ENCODE measurements around the gene OR4F6. TPM values are rescaled to one million over a fixed set of nuclear protein-coding genes. Genes with fewer than 3 reads are reported as not detected.
A peak's percentile ranks its signal among the peaks of the same experiment; 100 is the strongest.
"Not testable (repeated sequence)": the region's sequence is repeated elsewhere in the genome, so short reads cannot be mapped to it uniquely, and the experiment has no call there.

The OR4F6 gene
- total RNA-seq (not detected), polyA plus RNA-seq (not detected)

GRCh38 chr15:101803209-101803608 lies at the start of gene OR4F6:
Gene OR4F6 (plus strand): TSS chr15:101803509. CDS start chr15:101805720, 2,211 bp downstream.
- FAIRE-seq, result no peak
- WGBS, 2 donors, result 64 to 73% methylated on average over 1 to 2 of the region's 2 CpGs

DNA sequence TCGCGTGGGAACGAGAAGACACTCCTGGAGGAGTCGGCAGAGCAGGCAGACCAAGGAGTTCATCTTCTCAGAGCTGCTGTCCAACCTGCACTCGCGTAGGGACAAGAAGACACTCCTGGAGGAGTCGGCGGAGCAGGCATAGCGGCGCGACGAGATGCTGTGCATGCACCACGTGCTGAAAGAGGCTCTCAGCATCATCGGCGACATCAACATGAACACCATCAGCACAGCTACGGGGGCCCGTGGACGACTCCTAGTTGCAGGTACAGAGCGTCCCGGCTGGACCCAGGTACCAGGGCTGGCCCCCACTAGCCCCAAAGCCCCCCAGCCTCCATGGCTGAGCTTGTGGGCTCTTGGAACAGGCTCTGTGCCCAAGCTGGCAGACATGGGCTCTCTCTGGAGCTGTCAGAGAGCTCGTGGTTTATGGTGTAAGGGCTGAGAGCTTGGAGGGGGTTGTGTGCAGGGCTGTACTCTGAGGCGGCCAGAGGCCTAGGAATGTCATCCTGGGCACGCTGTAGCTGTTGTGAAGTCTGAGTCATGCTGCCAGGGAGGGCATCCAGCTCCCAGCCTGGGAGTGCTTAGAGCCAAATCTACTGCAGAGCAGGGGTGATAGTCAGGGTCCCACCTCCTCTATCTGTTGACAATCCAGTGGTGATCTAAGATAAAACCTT lies 38.5 kb upstream of the OR4F6 start:
- H3K9me3 ChIP-seq, ATAC-seq: not testable (repeated sequence)

More at GRCh38 chr15:101803209-101803608, at the start of gene OR4F6:
- TF ChIP-seq CTCF (IDR thresholded peaks at IDR 0.05), result no peak
- ATAC-seq (no peak), DNase-seq (no peak)
- Histone ChIP-seq H3K4me3 (no peak within 1 kb of the TSS), H3K9me3 (no peaks in the 10 kb centered on the region), H3K4me1 (no peaks in the 10 kb centered on the region), H3K36me3 (no peaks in the 10 kb centered on the region), H3K27me3 (peaks cover 0 to 5% (median 0%) of the 10 kb centered on the region in 4 donors), H3K27ac (no peak within 1 kb of the TSS)
- intact Hi-C loops (cut with DNase I), result no loop called here

GRCh38 chr15:101765340-101765671 lies 38.0 kb upstream of the OR4F6 start:
- H3K36me3 ChIP-seq; H3K9me3 ChIP-seq; H3K27me3 ChIP-seq; H3K27ac ChIP-seq; H3K4me1 ChIP-seq; H3K4me3 ChIP-seq; ATAC-seq; FAIRE-seq; intact Hi-C loops (cut with DNase I): not testable (repeated sequence)
- DNase-seq, result peak in 1 of 6 donors; percentile 29
- WGBS, 2 donors, result 68 to 78% methylated on average over 7 of the region's 7 CpGs

More for the DNA sequence above, 38.5 kb upstream of the OR4F6 start:
- 73 to 80% methylated on average over 21 to 22 of the region's 23 CpGs for WGBS, 2 donors
- H3K36me3 ChIP-seq; H3K4me1 ChIP-seq; H3K27me3 ChIP-seq; FAIRE-seq; H3K4me3 ChIP-seq; intact Hi-C loops (cut with DNase I); H3K27ac ChIP-seq: not testable (repeated sequence)
- peak in 1 of 6 donors; percentile 40 for DNase-seq

DNA sequence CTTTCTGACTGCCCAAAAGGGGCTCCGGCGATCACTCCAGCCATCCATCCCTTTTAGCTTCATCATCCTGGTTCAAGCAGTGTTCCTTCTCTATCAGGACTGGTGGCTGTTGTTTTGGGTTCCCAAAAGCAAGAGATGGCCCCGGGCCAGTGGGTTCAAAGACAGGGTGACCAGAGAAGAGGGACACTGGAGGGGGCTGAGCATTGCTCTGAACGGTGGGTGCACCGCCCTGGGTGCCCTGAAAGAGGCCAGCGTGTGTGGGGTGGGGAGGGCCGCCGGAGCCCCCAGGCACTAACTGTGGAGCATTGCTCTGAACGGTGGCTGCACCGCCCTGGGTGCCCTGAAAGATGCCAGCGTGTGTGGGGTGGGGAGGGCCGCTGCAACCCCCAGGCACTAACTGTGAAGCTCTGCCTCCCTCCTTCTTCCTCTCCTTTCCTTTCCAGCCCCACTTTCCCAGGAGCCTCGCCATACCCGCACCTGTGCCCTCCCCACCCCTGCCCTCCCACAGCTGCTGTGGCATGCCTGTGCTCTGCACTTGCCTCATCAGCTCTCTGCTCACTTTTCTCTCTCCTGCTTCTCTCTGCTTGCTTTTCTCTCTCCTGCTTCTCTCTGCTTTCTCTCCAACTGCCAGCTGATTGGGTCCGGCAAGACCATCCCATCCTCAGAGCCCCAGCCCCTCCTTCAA lies 37.4 kb upstream of the OR4F6 start:
- WGBS, 2 donors, result 79% methylated on average over 15 of the region's 15 CpGs
- no peak for ATAC-seq
- no peak overlapping the region for H3K4me3 ChIP-seq
- H3K27ac ChIP-seq, result no peak overlapping the region
- no peaks in the 10 kb centered on the region for H3K36me3 ChIP-seq
- intact Hi-C loops (cut with DNase I), result no loop called here
- FAIRE-seq, result no peak
- H3K4me1 ChIP-seq, result no peaks in the 10 kb centered on the region
- peak in 1 of 6 donors; percentile 33 for DNase-seq
- H3K27me3 ChIP-seq, result no peaks in the 10 kb centered on the region
- no peak for TF ChIP-seq CTCF (IDR thresholded peaks at IDR 0.05)
- H3K9me3 ChIP-seq, result no peaks in the 10 kb centered on the region

GRCh38 chr15:101767083-101767640 lies 36.1 kb upstream of the OR4F6 start:
- H3K4me1 ChIP-seq; intact Hi-C loops (cut with DNase I); ATAC-seq; FAIRE-seq; H3K36me3 ChIP-seq; H3K4me3 ChIP-seq; H3K27me3 ChIP-seq; H3K27ac ChIP-seq; H3K9me3 ChIP-seq: not testable (repeated sequence)
- WGBS, 2 donors, result 66 to 94% methylated on average over 5 to 8 of the region's 11 CpGs
- DNase-seq, result peak in 1 of 6 donors; percentile 37

DNA sequence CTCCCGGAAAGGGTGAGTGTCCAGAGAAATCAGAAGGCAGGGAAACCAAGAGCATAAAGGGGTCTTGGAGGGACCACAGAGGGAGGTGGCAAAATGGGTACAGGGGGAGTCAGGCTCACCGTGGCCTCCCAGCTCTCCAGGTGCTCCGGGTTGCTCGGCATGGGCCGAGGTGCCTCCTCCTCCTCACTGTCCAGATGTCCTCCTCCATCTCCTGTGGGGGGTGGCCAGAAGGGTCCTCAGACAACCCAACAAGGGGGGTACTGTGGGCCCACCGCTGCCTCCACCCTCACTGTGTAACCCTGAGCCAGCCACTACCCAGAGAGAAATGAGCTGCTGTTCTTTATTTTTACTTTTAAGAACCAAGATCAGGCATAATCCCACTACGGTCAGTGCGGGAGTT lies 30.4 kb upstream of the OR4F6 start:
- no peak for FAIRE-seq
- no peaks in the 10 kb centered on the region for H3K4me1 ChIP-seq
- H3K4me3 ChIP-seq, result no peak overlapping the region
- TF ChIP-seq CTCF (IDR thresholded peaks at IDR 0.05), result no peak
- H3K27ac ChIP-seq, result no peak overlapping the region
- no peaks in the 10 kb centered on the region for H3K27me3 ChIP-seq
- H3K36me3 ChIP-seq, result no peaks in the 10 kb centered on the region
- DNase-seq, result no peak
- intact Hi-C loops (cut with DNase I), result no loop called here
- H3K9me3 ChIP-seq, result no peaks in the 10 kb centered on the region
- 76 to 85% methylated on average over 8 of the region's 8 CpGs for WGBS, 2 donors
- no peak for ATAC-seq
